PC-3 (cell line): ENCODE data around the gene TMEM212. TPM values are rescaled to one million over a fixed set of nuclear protein-coding genes. Genes with fewer than 3 reads are reported as not detected.

Experiments used
- ATAC-seq: fragments of 200-7000 bp; cut with Tn5 transposase; 2 replicates; pipeline ENCODE4 v1.9.1; 2020; ENCODE audit warnings: mild to moderate bottlenecking, moderate library complexity
- BruUV-seq: library from RNA; stranded (reverse); fragments of 400-500 nt; replicated peaks from 2 replicates; lab custom pipeline; 2021; lab: Mats Ljungman, UMichigan
- CTCF ChIA-PET: fragments of 300-600 bp; sonication (Branson Sonifier 250); formaldehyde crosslinking; loops from one replicate; lab custom pipeline; 2022; ENCODE audit warnings: antibody characterized with exemption; lab: Charles Lee
- POLR2A ChIA-PET: fragments of 300-600 bp; sonication (Branson Sonifier 250); formaldehyde crosslinking; loops from one replicate; lab custom pipeline; 2022; ENCODE audit warnings: antibody characterized with exemption; ENCODE audit not compliant: unreplicated experiment; lab: Charles Lee
- DNase-seq: peaks from one replicate; pipeline ENCODE4 v3.0.0-alpha.2; 2015
- H2AFZ ChIP-seq: fragments of 300-600 bp; sonication (generic); 2 replicates; pipeline ENCODE4 v1.6.0; 2016; ENCODE audit warnings: antibody characterized with exemption, low read length
- H3F3A ChIP-seq: fragments of 300-600 bp; sonication (generic); one replicate; pipeline ENCODE4 v1.6.0; 2017; ENCODE audit warnings: antibody characterized with exemption, low read length, control low read depth, mild to moderate bottlenecking; ENCODE audit not compliant: unreplicated experiment
- H3K27ac ChIP-seq: fragments of 300-600 bp; sonication (generic); 2 replicates; pipeline ENCODE4 v1.5.1; 2016; ENCODE audit warnings: mild to moderate bottlenecking, low read length
- H3K27me3 ChIP-seq: fragments of 300-600 bp; sonication (generic); 2 replicates; pipeline ENCODE4 v1.6.1; 2016; ENCODE audit warnings: low read length, mixed read lengths
- H3K36me3 ChIP-seq: fragments of 300-600 bp; sonication (generic); 2 replicates; pipeline ENCODE4 v1.6.1; 2016; ENCODE audit warnings: low read depth, mixed run types, low read length, mixed read lengths
- H3K4me1 ChIP-seq: fragments of 300-600 bp; sonication (generic); 2 replicates; pipeline ENCODE4 v1.5.1; 2016; ENCODE audit warnings: low read length; ENCODE audit not compliant: insufficient read depth
- H3K4me2 ChIP-seq: fragments of 300-600 bp; sonication (generic); 2 replicates; pipeline ENCODE4 v1.6.0; 2016; ENCODE audit warnings: low read length
- H3K4me3 ChIP-seq: fragments of 300-600 bp; sonication (generic); 2 replicates; pipeline ENCODE4 v1.5.1; 2016; ENCODE audit warnings: mild to moderate bottlenecking, low read length, mixed read lengths
- H3K79me2 ChIP-seq: fragments of 300-600 bp; sonication (generic); 2 replicates; pipeline ENCODE4 v1.6.1; 2017; ENCODE audit warnings: low read length, mixed read lengths
- H3K9ac ChIP-seq: fragments of 300-600 bp; sonication (generic); 2 replicates; pipeline ENCODE4 v1.6.0; 2016; ENCODE audit warnings: mild to moderate bottlenecking, low read length
- H3K9me2 ChIP-seq: fragments of 300-600 bp; sonication (generic); replicated peaks from 2 replicates; pipeline ENCODE4 v1.6.1; 2016; ENCODE audit warnings: mixed run types, low read length, mixed read lengths
- H3K9me3 ChIP-seq: fragments of 300-600 bp; sonication (generic); 2 replicates; pipeline ENCODE4 v1.6.1; 2016; ENCODE audit warnings: low read length, mixed read lengths
- H4K20me1 ChIP-seq: fragments of 300-600 bp; sonication (generic); 2 replicates; pipeline ENCODE4 v1.6.1; 2016; ENCODE audit warnings: low read length, mixed read lengths
- EZH2 ChIP-seq: fragments of 300-600 bp; sonication (generic); IDR thresholded peaks from one replicate; pipeline ENCODE4 v1.6.1; 2017; ENCODE audit warnings: antibody characterized with exemption, mild to moderate bottlenecking, low read length; ENCODE audit not compliant: unreplicated experiment
- EZH2phosphoT487 ChIP-seq: fragments of 300-600 bp; sonication (generic); IDR thresholded peaks from 2 replicates; pipeline ENCODE4 v1.6.1; 2018; ENCODE audit warnings: mild to moderate bottlenecking, antibody characterized with exemption, low read length, borderline replicate concordance
- intact Hi-C: fragments of 100-400 bp; cut with micrococcal nuclease; formaldehyde crosslinking; loops from 2 replicates; pipeline ENCODE4 v1.9.0; 2023
- total RNA-seq: library from RNA; depleted of rRNA; stranded (reverse); fragments of >200 nt; gene quantifications from 2 replicates; pipeline ENCODE4 v1.2.3, GENCODE V29; 2014
- TF ChIP-seq, protein P1 (sequence below): fragments of 300-600 bp; sonication (generic); conservative IDR thresholded peaks from 2 replicates; pipeline ENCODE4 v1.5.1; 2017; ENCODE audit warnings: antibody characterized with exemption, low read depth, mild to moderate bottlenecking, low read length

Gene TMEM212
- total RNA-seq, 1 experiment from 2014 or later: not detected

DNA sequence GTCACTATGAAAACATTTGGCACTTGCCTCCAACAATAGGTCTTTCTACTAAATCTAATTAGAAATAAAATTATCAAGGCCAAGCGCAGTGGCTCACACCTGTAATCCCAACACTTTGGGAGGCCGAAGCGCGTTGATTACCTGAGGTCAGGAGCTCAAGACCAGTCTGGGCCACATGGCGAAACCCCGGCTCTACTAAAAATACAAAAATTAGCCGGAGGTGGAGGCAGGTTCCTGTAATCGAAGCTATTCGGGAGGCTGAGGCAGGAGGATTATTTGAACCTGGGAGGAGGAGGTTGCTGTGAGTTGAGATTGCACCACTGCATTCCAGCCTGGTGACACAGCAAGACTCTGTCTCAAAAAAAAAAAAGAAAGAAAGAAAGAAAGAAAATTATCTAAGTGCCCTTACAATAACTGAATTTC, 31.2 kb upstream of the TMEM212 start:
- no peak overlapping the region for H2AFZ ChIP-seq
- no peaks in the 10 kb centered on the region for H3K9me3 ChIP-seq
- H3K9me2 ChIP-seq: no peaks in the 10 kb centered on the region
- ChIA-PET POLR2A (interaction anchor here (0.5 to 2.3 kb wide), 2 partner anchors 18 to 23 kb away, joined by 3 to 14 read pairs; no protein-coding TSS in a partner anchor), CTCF (interaction anchor here (0.7 kb wide), 1 partner anchor 165 kb away, joined by 3 read pairs; no protein-coding TSS in a partner anchor)
- H3K27ac ChIP-seq: peak overlapping the region; percentile 90
- H3K79me2 ChIP-seq: peaks cover 5% of the 10 kb centered on the region
- intact Hi-C loops: loop anchor here (1.0 to 5.0 kb wide), 2 partner anchors 17 to 155 kb away; no protein-coding TSS in a partner anchor
- peak overlapping the region; percentile 47 for H3K9ac ChIP-seq
- H3K4me1 ChIP-seq: peaks cover 38% of the 10 kb centered on the region
- H4K20me1 ChIP-seq: no peaks in the 10 kb centered on the region
- peak overlapping the region; percentile 85 for H3K4me2 ChIP-seq
- DNase-seq (peak; percentile 42), ATAC-seq (no peak)
- no peak overlapping the region for H3K4me3 ChIP-seq
- no peaks in the 10 kb centered on the region for H3K36me3 ChIP-seq
- TF ChIP-seq EZH2 (no peak), EZH2phosphoT487 (no peak)
- TF ChIP-seq, protein P1, sequence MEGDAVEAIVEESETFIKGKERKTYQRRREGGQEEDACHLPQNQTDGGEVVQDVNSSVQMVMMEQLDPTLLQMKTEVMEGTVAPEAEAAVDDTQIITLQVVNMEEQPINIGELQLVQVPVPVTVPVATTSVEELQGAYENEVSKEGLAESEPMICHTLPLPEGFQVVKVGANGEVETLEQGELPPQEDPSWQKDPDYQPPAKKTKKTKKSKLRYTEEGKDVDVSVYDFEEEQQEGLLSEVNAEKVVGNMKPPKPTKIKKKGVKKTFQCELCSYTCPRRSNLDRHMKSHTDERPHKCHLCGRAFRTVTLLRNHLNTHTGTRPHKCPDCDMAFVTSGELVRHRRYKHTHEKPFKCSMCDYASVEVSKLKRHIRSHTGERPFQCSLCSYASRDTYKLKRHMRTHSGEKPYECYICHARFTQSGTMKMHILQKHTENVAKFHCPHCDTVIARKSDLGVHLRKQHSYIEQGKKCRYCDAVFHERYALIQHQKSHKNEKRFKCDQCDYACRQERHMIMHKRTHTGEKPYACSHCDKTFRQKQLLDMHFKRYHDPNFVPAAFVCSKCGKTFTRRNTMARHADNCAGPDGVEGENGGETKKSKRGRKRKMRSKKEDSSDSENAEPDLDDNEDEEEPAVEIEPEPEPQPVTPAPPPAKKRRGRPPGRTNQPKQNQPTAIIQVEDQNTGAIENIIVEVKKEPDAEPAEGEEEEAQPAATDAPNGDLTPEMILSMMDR: no peak
- BruUV-seq: no TSS peak
- peaks cover 9% of the 10 kb centered on the region for H3F3A ChIP-seq
- no peaks in the 10 kb centered on the region for H3K27me3 ChIP-seq

DNA sequence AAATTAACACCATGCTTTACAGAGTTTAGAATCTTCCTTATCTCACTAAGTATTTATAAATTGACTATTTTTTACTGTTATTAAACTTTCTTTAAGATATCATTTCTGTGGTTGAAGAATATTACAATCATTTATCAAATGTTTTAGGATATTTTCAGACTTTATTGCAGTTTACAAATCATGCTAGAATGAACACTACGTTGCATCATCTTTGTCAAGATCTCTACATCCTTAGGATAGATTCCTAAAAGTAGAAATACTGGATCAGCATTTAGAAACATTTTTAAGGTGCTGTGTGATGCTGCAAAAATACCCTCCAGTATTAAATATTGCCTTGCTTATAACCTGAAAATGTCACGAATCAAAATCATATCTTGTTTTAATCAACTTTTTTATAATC, 30.3 kb upstream of the TMEM212 start:
- no TSS peak for BruUV-seq
- peaks cover 2% of the 10 kb centered on the region for H3K79me2 ChIP-seq
- H2AFZ ChIP-seq: no peak overlapping the region
- H3K4me1 ChIP-seq: peaks cover 30% of the 10 kb centered on the region
- DNase-seq (no peak), ATAC-seq (no peak)
- no peak overlapping the region for H3K4me2 ChIP-seq
- H3K9me2 ChIP-seq: no peaks in the 10 kb centered on the region
- no peak overlapping the region for H3K27ac ChIP-seq
- H3K9me3 ChIP-seq: no peaks in the 10 kb centered on the region
- CTCF ChIA-PET: no interaction called here
- H3K36me3 ChIP-seq: no peaks in the 10 kb centered on the region
- POLR2A ChIA-PET: no interaction called here
- intact Hi-C loops: loop anchor here (5.0 kb wide), 1 partner anchor 154 kb away; no protein-coding TSS in a partner anchor
- H3K9ac ChIP-seq: no peak overlapping the region
- no peaks in the 10 kb centered on the region for H3K27me3 ChIP-seq
- H3K4me3 ChIP-seq: no peak overlapping the region
- H3F3A ChIP-seq: peaks cover 9% of the 10 kb centered on the region
- TF ChIP-seq EZH2phosphoT487 (no peak), EZH2 (no peak)
- TF ChIP-seq, protein P1: no peak
- no peaks in the 10 kb centered on the region for H4K20me1 ChIP-seq

- DNase-seq: no peak
- TF ChIP-seq EZH2phosphoT487 (no peak), EZH2 (no peak)
- TF ChIP-seq, protein P1: no peak
- no peak overlapping the region for H2AFZ ChIP-seq
- H4K20me1 ChIP-seq: no peaks in the 10 kb centered on the region
- POLR2A ChIA-PET: no interaction called here
- ATAC-seq: no peak
- intact Hi-C loops: loop anchor here (5.0 kb wide), 1 partner anchor 154 kb away; no protein-coding TSS in a partner anchor
- H3K36me3 ChIP-seq: no peaks in the 10 kb centered on the region
- no peak overlapping the region for H3K4me2 ChIP-seq
- H3K79me2 ChIP-seq: no peaks in the 10 kb centered on the region
- no peaks in the 10 kb centered on the region for H3K27me3 ChIP-seq
- CTCF ChIA-PET: interaction anchor here (0.6 kb wide), 1 partner anchor 172 kb away, joined by 3 read pairs; no protein-coding TSS in a partner anchor
- no peak overlapping the region for H3K4me3 ChIP-seq
- no peak overlapping the region for H3K27ac ChIP-seq
- H3K9ac ChIP-seq: no peak overlapping the region
- H3F3A ChIP-seq: peaks cover 9% of the 10 kb centered on the region
- no peaks in the 10 kb centered on the region for H3K9me2 ChIP-seq
- H3K4me1 ChIP-seq: peaks cover 30% of the 10 kb centered on the region
- BruUV-seq: no TSS peak
- no peaks in the 10 kb centered on the region for H3K9me3 ChIP-seq
Observed at GRCh38 chr3:171813278-171813896, 29.8 kb upstream of the TMEM212 start.
